ENCODE results near the gene VWA5B2.

GRCh38 chr3:184180165-184180564, 49.2 kb upstream of the VWA5B2 start:
- TF ChIP-seq SIN3A (IDR thresholded peaks at IDR 0.05; ENCODE audit: borderline replicate concordance in 2 of 2, control insufficient read depth in 1 of 2, low read depth in 2 of 2, low read length in 2 of 2) (no peak), NCOA6 (IDR thresholded peaks at IDR 0.05) (no peak), CHD4 (IDR thresholded peaks at IDR 0.05; ENCODE audit: insufficient read depth, insufficient replicate concordance, low read depth, low read length, poor library complexity, severe bottlenecking) (no peak), RBM25 (IDR thresholded peaks at IDR 0.05; ENCODE audit: low read depth, low read length, severe bottlenecking) (no peak)

Data from K562 (cell line).